AG04449 (cell line): ENCODE data around the gene FHIT.

ENCODE experiments used
- CTCF ChIA-PET: fragments of 350-600 bp; formaldehyde crosslinking; extraction: SDS; loops from one replicate; lab custom pipeline; 2021; ENCODE audit warnings: antibody characterized with exemption; lab: Yijun Ruan, JAX
- POLR2A ChIA-PET: fragments of 400-600, 350-600 bp; formaldehyde crosslinking; extraction: SDS; loops from one replicate; lab custom pipeline; 2020; ENCODE audit warnings: antibody characterized with exemption, inconsistent platforms; lab: Yijun Ruan, JAX
- DNase-seq: peaks from one replicate; pipeline ENCODE4 v3.0.0-alpha.2; 2010; ENCODE audit warnings: low read depth, low spot score
- H3K4me3 ChIP-seq: 2 replicates; pipeline ENCODE4 v1.5.1; 2011; ENCODE audit warnings: low read depth, mild to moderate bottlenecking, control low read depth, low read length
- CTCF ChIP-seq: IDR thresholded peaks from one replicate; pipeline ENCODE4 v1.5.1; 2011; ENCODE audit warnings: mild to moderate bottlenecking, moderate library complexity, low read length, control low read depth, inconsistent platforms; ENCODE audit not compliant: insufficient read depth; ENCODE audit errors: missing control alignments

Gene FHIT

GRCh38 chr3:61251174-61251972, at the start of gene FHIT:
Gene FHIT (minus strand): TSS chr3:61251452.
- no peak for TF ChIP-seq CTCF
- POLR2A ChIA-PET, result no interaction called here
- peak within 1 kb of the TSS; percentile 75 for H3K4me3 ChIP-seq
- DNase-seq, result peak; percentile 54
- CTCF ChIA-PET, result no interaction called here

- TF ChIP-seq CTCF, result no peak
- no peak overlapping the region for H3K4me3 ChIP-seq
- no peak for DNase-seq
- POLR2A ChIA-PET, result no interaction called here
- CTCF ChIA-PET, result no interaction called here
Observed at GRCh38 chr3:61300786-61301185, 49.5 kb upstream of the FHIT start.

GRCh38 chr3:61300006-61300380, 48.7 kb upstream of the FHIT start:
- no peak for DNase-seq
- ChIA-PET POLR2A (no interaction called here), CTCF (no interaction called here)
- no peak overlapping the region for H3K4me3 ChIP-seq
- TF ChIP-seq CTCF, result no peak

GRCh38 chr3:61299343-61300005, 48.2 kb upstream of the FHIT start:
- TF ChIP-seq CTCF, result no peak
- ChIA-PET CTCF (no interaction called here), POLR2A (no interaction called here)
- DNase-seq, result no peak
- no peak overlapping the region for H3K4me3 ChIP-seq

- no peak overlapping the region for H3K4me3 ChIP-seq
- ChIA-PET CTCF (no interaction called here), POLR2A (no interaction called here)
- no peak for DNase-seq
- no peak for TF ChIP-seq CTCF
Observed at GRCh38 chr3:61297821-61298220, 46.6 kb upstream of the FHIT start.

- CTCF ChIA-PET, result no interaction called here
- DNase-seq, result no peak
- no peak for TF ChIP-seq CTCF
- POLR2A ChIA-PET, result no interaction called here
- no peak overlapping the region for H3K4me3 ChIP-seq
Observed at GRCh38 chr3:61288446-61288845, 37.2 kb upstream of the FHIT start.
